IgD-negative memory B cell (primary cell): ENCODE data around the gene FILIP1L. TPM values are rescaled to one million over a fixed set of nuclear protein-coding genes. Genes with fewer than 3 reads are reported as not detected.
A peak's percentile ranks its signal among the peaks of the same experiment; 100 is the strongest.

ENCODE experiments used
- H3K27ac Mint-ChIP-seq, 3 donors: one replicate each; pipeline ENCODE4 v1.8.0; 2020 to 2022; ENCODE audit warnings: mild to moderate bottlenecking in 3 of 3, mixed read lengths in 3 of 3, moderate library complexity in 1 of 3
- H3K27me3 Mint-ChIP-seq: one replicate; pipeline ENCODE4 v1.8.0; 2021; ENCODE audit warnings: mixed read lengths
- H3K36me3 Mint-ChIP-seq: one replicate; pipeline ENCODE4 v1.8.0; 2020; ENCODE audit warnings: mild to moderate bottlenecking, mixed read lengths
- H3K4me1 Mint-ChIP-seq, 3 donors: one replicate each; pipeline ENCODE4 v1.8.0; 2020 to 2022; ENCODE audit warnings: mixed read lengths in 3 of 3, mild to moderate bottlenecking in 1 of 3
- H3K4me3 Mint-ChIP-seq, 4 donors: one replicate each; pipeline ENCODE4 v1.8.0; 2020 to 2022; ENCODE audit warnings: mild to moderate bottlenecking in 4 of 4, mixed read lengths in 4 of 4, moderate library complexity in 3 of 4
- H3K9me3 Mint-ChIP-seq, 3 donors: one replicate each; pipeline ENCODE4 v1.8.0; 2020 to 2021; ENCODE audit warnings: mixed read lengths in 3 of 3, mild to moderate bottlenecking in 1 of 3
- polyA plus RNA-seq: library from polyadenylated mRNA; unstranded; fragments of 300-500 nt; fragmentation: Illumina TruSeq; gene quantifications from one replicate; pipeline ENCODE4 v1.2.3, GENCODE V29; 2021

The FILIP1L gene
- polyA plus RNA-seq, 1 donor from 2014 or later, result 1.1 TPM

DNA sequence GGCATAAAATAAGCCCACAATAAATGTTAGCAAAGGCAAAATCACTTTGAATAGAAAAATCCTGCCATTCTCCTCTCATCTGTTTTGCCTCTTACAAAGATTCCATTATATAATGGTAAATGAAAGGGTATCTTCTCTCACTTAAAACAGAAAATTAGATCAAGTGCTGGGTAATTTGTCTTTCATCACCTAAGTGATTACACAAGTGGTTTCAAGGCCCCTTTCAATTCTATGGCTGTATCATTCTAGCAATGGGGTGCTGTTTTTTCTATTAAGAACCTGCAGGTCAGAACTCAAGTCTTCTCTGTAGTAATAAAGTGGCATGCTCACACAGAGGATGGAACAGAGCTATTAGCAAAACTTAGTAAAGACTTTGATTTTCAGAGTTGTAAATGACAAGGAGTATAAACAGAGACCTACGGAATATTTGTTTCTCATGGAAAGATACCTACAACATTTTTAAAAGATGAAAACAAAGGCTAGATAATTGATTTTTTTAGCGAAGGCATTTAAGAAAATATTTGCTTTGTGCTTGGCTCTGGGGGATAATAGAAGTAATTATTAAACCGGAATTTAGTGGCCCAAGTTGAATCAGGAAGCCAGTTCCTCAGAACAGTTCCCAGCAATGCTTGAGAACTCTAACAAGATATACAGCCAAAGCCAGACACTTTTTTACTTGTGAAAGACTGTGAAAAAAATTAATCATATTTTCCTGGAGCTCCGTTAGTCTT is 159.2 kb downstream of the FILIP1L start:
- H3K9me3 Mint-ChIP-seq, result no peaks in the 10 kb centered on the region
- no peaks in the 10 kb centered on the region for H3K27me3 Mint-ChIP-seq
- H3K36me3 Mint-ChIP-seq, result peaks cover 5% of the 10 kb centered on the region
- H3K27ac Mint-ChIP-seq, result peak overlapping the region in 1 of 3 donors; percentile 24
- H3K4me1 Mint-ChIP-seq, result peaks cover 0 to 12% (median 0%) of the 10 kb centered on the region in 3 donors
- no peak overlapping the region for H3K4me3 Mint-ChIP-seq

DNA sequence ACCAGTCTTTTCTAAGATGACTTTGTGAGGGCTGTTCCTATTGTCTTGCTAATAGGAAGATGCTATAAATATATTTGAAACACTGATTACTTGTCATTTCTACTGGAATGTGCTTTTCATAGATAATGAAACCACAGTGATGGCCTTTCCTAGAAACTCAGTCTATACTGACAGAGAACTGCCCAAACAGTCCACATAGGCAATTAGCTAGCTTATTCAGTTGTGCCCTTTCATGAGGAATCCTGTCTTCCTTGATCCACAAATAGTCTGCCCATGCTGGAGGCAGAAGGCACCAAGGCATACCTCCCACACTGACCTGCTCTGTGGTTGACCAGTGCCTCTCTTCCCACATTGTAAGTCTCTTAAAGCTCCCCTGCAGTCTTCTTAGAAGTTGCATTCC is 160.7 kb downstream of the FILIP1L start:
- H3K4me1 Mint-ChIP-seq, result peaks cover 0 to 12% (median 0%) of the 10 kb centered on the region in 3 donors
- H3K27me3 Mint-ChIP-seq, result no peaks in the 10 kb centered on the region
- no peaks in the 10 kb centered on the region for H3K9me3 Mint-ChIP-seq
- no peak overlapping the region for H3K4me3 Mint-ChIP-seq
- H3K36me3 Mint-ChIP-seq, result peaks cover 5% of the 10 kb centered on the region
- H3K27ac Mint-ChIP-seq, result no peak overlapping the region

DNA sequence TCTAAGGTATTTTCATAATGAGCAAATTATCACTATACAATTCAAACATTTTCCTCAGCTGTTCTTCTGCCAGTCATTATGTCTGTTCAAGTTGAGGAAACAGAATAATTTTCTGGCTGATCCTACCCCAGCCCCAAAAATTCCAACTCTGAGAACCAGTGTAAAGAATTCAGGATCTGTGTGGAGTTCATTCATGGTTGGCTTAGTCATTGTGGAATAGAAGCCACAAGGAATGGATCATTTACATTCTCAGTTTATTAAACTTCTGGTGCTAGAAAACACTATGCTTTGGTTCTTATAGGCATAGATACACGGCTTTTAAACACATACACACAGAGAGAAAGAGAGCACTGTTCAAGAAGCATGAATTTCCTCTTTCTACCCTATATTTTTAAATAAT is 162.0 kb downstream of the FILIP1L start:
- H3K4me3 Mint-ChIP-seq, result no peak overlapping the region
- H3K9me3 Mint-ChIP-seq, result no peaks in the 10 kb centered on the region
- no peaks in the 10 kb centered on the region for H3K27me3 Mint-ChIP-seq
- H3K27ac Mint-ChIP-seq, result no peak overlapping the region
- peaks cover 4% of the 10 kb centered on the region for H3K36me3 Mint-ChIP-seq
- peaks cover 0 to 7% (median 0%) of the 10 kb centered on the region in 3 donors for H3K4me1 Mint-ChIP-seq

DNA sequence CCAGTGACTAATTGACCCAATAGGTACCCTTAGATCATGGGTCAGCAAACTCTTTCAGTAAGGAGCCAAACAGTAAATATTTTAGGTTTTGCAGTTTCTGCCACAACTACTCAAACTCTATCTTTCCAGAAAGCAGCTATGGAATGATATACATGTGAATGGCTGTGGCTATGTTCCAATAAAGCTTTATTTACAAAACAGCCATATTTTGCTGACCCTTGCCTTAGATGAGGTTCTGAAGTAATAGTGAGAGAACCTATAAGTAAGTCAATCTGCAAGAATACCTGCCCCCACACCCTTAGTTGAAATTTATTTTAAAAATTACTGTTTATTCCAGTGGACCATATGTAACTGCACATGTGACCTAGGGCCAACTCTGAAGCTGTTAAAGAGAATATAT is 162.6 kb downstream of the FILIP1L start:
- Mint-ChIP-seq H3K27ac (no peak overlapping the region), H3K4me3 (no peak overlapping the region), H3K36me3 (peaks cover 4% of the 10 kb centered on the region), H3K4me1 (peaks cover 0 to 6% (median 0%) of the 10 kb centered on the region in 3 donors), H3K9me3 (no peaks in the 10 kb centered on the region), H3K27me3 (no peaks in the 10 kb centered on the region)

DNA sequence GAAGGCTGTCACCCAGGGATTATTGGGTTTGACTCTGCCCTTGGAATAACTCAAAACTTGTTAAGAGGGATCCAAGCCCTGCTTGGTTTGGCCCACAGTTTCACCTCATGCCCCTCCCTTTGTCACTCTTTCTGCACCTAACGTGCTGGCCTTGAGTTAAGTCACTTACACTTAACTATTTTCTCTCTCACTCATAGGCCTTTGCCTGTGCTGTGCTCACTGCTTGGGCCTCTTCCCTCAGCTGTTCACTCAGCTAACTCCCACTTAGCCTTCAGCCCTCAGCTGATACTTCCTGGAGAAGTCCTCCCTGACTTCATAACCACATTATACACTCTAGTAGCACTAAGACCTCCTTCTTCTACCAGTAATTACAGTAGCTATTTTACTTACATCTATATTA is 163.4 kb downstream of the FILIP1L start:
- Mint-ChIP-seq H3K27ac (no peak overlapping the region), H3K27me3 (no peaks in the 10 kb centered on the region), H3K9me3 (no peaks in the 10 kb centered on the region), H3K36me3 (peaks cover 2% of the 10 kb centered on the region), H3K4me3 (no peak overlapping the region), H3K4me1 (peaks cover 0 to 3% (median 0%) of the 10 kb centered on the region in 3 donors)

DNA sequence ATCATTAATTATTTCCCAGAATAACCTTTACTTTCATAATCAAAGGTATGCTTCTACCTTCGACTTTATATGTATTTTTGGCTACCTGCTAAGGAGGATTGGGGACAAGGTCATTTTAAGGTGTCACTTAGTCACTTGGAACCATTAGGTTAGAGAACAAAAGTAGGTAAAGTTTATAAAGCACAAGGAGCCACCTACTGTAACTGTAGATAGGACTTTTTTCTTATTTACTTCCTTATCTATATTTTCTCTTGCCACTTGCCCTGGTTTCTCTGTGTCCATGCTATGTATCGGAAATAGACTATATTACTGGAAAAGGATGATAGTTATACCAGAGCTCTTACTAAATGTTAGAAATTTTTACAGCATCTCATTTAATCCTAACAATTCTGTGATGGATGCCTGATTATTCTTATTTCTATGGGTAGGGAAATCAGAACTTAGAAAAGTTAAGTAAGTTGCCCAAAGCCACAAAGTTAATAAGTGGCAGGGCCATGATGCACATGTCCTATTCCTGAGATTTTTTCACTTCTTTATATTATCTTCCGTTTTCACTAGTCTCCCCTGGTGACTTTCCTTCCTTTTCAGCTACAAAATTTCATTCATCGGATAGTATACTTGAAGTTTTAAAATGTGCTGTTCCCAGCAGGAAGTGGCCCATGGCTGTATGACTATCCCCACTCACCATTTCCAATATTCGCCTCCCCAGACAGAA is 164.2 kb downstream of the FILIP1L start:
- no peaks in the 10 kb centered on the region for H3K27me3 Mint-ChIP-seq
- H3K27ac Mint-ChIP-seq, result peak overlapping the region in 1 of 3 donors; percentile 71
- H3K4me1 Mint-ChIP-seq, result peaks cover 0 to 5% (median 0%) of the 10 kb centered on the region in 3 donors
- peaks cover 2% of the 10 kb centered on the region for H3K36me3 Mint-ChIP-seq
- H3K4me3 Mint-ChIP-seq, result no peak overlapping the region
- H3K9me3 Mint-ChIP-seq, result no peaks in the 10 kb centered on the region

DNA sequence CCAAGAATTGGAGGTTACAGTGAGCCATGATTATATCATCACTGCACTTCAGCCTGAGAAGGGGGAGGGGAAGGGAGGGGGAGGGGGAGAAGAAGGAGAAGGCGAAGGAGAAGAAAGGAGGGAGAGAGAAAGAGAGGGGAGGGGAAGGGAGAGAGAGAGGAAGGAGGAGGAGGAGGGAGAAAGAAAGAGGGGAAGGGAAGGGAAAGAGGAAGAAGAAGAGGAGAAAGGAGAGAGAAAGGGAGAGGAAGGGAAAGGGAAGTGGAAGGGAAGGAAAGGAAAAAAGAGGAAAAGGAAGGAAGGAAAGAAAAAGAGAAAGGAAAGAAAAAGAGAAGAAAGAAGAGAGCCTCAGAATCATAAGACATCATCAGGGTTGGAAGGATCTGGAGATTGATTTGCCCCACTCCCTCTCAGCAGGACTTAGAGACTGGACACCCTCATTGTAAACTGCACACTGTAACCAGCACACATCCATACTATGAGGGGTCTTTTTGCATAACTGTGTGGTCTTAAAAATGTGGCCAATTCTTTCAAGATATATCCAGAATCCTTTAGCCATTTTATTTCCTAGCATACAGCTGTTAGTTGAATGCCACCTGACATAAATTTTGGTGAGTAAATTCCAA is 165.7 kb downstream of the FILIP1L start:
- peaks cover 0 to 6% (median 0%) of the 10 kb centered on the region in 3 donors for H3K4me1 Mint-ChIP-seq
- H3K4me3 Mint-ChIP-seq, result no peak overlapping the region
- H3K36me3 Mint-ChIP-seq, result peaks cover 2% of the 10 kb centered on the region
- H3K27me3 Mint-ChIP-seq, result no peaks in the 10 kb centered on the region
- no peaks in the 10 kb centered on the region for H3K9me3 Mint-ChIP-seq
- peak overlapping the region in 1 of 3 donors; percentile 44 for H3K27ac Mint-ChIP-seq

DNA sequence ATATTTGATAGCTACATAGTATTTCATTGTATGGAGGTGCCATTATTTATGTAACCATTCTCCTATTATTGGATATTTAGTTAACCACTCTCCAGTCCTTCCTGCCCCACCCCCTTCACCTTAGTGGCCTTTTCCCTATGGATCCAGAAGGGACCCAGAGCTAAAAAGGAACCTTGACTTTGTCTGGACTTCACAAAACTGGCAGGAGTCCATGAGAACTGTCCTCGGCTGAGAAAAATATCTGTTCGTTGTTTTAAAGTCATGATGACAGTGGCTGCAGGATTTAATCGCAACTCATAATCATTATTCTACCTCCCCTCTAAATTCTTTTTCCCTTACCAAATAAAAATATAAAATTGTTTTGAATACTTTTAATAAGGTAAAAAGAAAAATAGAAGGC is 166.9 kb downstream of the FILIP1L start:
- H3K4me1 Mint-ChIP-seq, result peaks cover 0 to 6% (median 0%) of the 10 kb centered on the region in 3 donors
- H3K27me3 Mint-ChIP-seq, result no peaks in the 10 kb centered on the region
- H3K27ac Mint-ChIP-seq, result no peak overlapping the region
- H3K4me3 Mint-ChIP-seq, result no peak overlapping the region
- H3K36me3 Mint-ChIP-seq, result peaks cover 2% of the 10 kb centered on the region
- H3K9me3 Mint-ChIP-seq, result no peaks in the 10 kb centered on the region

DNA sequence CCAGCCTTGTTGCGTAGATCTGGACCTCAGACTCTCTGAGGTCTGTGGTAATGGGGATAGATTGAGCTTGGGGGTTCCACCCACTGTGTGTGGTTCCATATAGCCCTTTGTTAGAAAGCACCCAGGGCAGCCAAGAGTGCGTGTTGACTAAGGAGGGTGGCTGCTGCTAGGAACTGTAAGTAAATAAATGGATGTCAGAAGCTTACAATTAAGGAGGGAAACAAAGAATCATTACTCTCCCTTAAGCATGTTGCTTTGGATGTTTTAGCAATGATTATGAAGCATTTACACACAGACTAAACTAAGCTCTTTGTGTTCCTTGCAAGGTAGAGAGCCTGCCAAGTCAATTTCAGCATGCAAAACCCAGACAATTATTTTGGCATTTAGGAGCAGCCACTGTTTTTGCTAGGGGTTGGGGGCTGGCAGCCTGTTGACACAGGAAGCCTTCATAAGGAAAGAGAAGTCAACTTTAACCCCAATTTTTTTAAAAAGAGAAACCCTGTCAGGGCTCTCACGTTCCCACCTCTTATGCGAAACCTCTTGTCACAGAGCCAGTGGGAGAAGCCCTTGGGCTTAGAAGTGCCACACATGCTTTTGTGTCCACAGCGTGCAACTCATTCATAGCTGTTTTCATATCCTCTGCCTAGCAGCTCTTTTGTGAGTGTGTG is 168.8 kb downstream of the FILIP1L start:
- H3K4me3 Mint-ChIP-seq, result no peak overlapping the region
- H3K27me3 Mint-ChIP-seq, result no peaks in the 10 kb centered on the region
- H3K9me3 Mint-ChIP-seq, result no peaks in the 10 kb centered on the region
- H3K4me1 Mint-ChIP-seq, result peaks cover 0 to 3% (median 2%) of the 10 kb centered on the region in 3 donors
- H3K36me3 Mint-ChIP-seq, result peaks cover 2% of the 10 kb centered on the region
- no peak overlapping the region for H3K27ac Mint-ChIP-seq

DNA sequence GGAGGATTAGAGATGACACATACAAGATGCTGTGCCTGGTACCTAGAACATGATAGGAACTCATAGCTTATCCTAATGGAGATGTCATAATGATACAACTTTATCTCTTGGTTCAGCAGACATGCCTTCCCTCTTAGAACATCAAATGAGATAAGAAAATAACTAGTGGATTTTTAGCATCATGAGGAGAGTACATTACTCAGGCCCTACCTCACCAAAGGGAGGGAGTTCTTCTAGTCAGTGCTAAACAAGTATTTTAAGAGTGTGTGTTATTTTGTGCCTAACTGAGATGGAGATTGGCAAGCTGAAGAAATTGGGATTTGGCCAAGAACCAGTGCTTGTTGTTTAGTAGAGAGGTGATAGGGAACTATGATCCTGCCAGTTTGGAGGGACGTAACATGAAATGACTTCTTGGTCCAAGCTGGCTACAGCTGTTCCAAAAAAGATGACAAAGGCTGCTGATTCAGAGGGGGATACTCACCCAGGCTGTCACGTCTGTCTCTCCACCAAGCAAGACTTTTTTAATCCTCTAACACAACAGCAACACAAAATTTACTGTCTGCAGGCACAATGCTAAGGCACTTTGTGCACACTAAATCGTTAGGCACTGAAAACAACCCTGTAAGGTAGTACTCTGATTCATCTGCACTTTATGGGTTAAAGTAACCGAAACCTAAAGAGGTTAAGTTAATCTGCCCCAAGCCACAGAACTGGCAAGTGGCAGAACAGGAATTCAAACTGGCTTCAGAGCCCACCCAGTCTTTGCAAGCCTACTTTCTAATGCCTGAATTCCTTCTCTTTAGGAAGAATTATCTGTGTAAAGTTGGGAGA is 170.2 kb downstream of the FILIP1L start:
- H3K4me3 Mint-ChIP-seq, result no peak overlapping the region
- no peaks in the 10 kb centered on the region for H3K9me3 Mint-ChIP-seq
- peaks cover 0 to 6% (median 2%) of the 10 kb centered on the region in 3 donors for H3K4me1 Mint-ChIP-seq
- H3K36me3 Mint-ChIP-seq, result peaks cover 2% of the 10 kb centered on the region
- no peaks in the 10 kb centered on the region for H3K27me3 Mint-ChIP-seq
- H3K27ac Mint-ChIP-seq, result no peak overlapping the region

DNA sequence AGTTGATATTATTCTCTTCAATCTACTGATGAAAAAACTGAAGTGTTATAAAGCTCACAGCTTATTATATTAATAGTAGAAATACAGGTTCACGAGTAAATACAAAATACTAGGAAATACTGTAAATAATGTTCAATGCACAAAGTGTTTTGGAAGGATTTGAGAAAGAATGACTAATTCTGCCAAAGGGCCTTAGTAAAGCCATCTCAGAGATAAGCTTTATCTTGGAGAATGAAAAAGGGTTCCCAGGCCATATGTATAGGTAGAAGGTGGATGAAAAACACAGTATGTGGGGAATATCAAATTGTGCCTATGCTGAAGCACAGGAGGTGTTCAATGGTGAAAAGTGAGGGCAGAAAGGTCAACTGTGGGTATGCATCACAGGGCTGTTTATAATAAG is 173.1 kb downstream of the FILIP1L start:
- Mint-ChIP-seq H3K27me3 (no peaks in the 10 kb centered on the region), H3K4me1 (peaks cover 8 to 25% (median 16%) of the 10 kb centered on the region in 3 donors), H3K36me3 (peaks cover 2% of the 10 kb centered on the region), H3K4me3 (no peak overlapping the region), H3K27ac (no peak overlapping the region), H3K9me3 (no peaks in the 10 kb centered on the region)

DNA sequence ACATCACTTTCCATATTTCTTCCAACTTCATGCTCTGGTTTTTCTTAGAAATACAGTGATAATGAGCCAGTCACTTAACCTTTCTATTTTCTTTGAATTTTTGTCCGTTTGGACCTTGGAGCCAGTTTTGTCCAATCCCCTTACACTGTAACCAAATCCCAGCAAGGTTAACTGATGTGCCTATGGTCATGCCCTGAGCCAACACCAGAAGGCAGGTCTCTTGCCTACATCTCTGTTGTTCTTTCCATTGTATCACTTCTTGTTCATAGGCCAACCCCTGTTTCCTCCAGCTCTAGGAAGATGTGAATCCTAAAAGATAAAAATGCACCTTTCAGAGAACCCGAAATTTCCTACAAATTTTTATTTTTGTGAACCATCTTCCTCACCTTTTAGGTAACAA is 174.0 kb downstream of the FILIP1L start:
- H3K27ac Mint-ChIP-seq, result no peak overlapping the region
- no peaks in the 10 kb centered on the region for H3K9me3 Mint-ChIP-seq
- peaks cover 8 to 25% (median 16%) of the 10 kb centered on the region in 3 donors for H3K4me1 Mint-ChIP-seq
- no peaks in the 10 kb centered on the region for H3K27me3 Mint-ChIP-seq
- peaks cover 2% of the 10 kb centered on the region for H3K36me3 Mint-ChIP-seq
- H3K4me3 Mint-ChIP-seq, result no peak overlapping the region

DNA sequence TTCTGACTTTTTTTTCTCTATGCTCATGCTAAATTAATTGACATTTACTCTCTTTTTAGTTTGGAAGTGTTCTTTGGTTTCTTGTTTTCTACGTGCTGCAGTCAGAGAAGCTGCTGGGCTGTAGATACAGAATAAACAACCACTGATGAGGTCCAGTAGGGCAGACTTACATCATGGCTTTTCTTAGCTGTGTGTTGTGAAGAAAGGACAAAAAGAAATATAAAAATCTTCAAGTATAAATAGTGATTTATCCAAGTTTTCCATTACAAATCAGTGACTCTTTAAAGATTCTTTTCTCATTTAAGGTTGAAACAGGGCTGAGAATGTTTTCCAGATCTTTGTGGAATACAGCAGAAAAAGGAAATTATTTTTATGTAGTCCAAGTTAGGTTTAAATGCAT is 174.4 kb downstream of the FILIP1L start:
- Mint-ChIP-seq H3K4me3 (no peak overlapping the region), H3K4me1 (peaks cover 8 to 22% (median 16%) of the 10 kb centered on the region in 3 donors), H3K36me3 (peaks cover 2% of the 10 kb centered on the region), H3K9me3 (no peaks in the 10 kb centered on the region), H3K27ac (no peak overlapping the region), H3K27me3 (no peaks in the 10 kb centered on the region)

DNA sequence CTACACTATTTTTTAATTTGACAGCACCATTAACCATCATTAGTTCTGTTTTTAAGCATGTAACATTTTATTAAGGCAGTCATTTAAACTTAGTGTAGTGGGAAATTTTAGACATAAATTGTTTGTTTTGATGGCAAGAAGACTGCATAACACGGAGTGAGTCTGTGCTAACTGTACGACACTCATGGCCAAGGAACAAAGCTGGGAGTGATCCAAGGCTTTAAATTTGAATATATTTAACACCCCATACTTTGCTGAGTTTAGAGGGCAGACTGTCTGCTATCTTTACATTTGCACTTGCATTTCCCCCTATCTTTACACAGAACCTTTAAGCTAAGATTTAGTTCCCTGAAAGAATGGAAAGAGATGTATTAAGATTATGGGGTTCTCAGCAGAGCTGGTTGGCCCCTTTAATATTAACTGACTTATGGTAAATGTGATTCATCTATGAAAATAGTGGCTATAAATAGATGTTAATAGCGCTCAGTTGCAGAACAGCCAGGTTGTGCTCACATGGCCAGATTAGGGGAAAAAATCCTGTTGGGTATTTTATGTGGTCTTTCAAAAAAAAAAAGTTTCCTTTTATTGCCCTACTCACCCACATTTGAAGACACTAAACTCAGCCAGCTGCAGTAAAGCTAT is 175.9 kb downstream of the FILIP1L start:
- H3K4me1 Mint-ChIP-seq, result peaks cover 8 to 24% (median 18%) of the 10 kb centered on the region in 3 donors
- H3K27me3 Mint-ChIP-seq, result no peaks in the 10 kb centered on the region
- peak overlapping the region; percentile 3 to 94 (median 76) for H3K4me3 Mint-ChIP-seq
- H3K36me3 Mint-ChIP-seq, result peaks cover 2% of the 10 kb centered on the region
- peak overlapping the region; percentile 22 to 78 (median 57) for H3K27ac Mint-ChIP-seq
- H3K9me3 Mint-ChIP-seq, result no peaks in the 10 kb centered on the region
